Measurements from ENCODE around the gene TEX48.
A peak's percentile ranks its signal among the peaks of the same experiment; 100 is the strongest.

The TEX48 gene

DNA sequence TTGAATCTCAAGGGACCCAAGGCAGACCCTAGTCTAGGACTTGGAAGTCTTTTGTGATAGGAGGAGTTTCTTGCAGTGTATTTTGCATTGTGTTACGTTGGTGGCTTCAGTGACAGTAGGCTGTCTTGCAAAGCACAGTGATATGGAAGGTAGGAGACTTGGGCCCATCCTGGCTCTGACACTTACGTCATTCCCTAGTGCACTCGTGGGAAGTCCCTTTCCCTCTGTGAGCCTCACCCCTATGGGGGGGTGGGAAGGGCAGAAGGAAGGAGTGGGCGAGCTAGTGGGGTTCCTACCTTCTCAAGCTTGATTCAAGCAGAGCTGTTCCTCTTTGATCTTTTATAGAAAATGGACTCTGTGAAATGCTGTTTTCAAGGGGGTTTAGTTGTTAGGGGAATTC is 15.1 kb downstream of the TEX48 start:
- DNase-seq (ENCODE audit: low spot score), result no peak

DNA sequence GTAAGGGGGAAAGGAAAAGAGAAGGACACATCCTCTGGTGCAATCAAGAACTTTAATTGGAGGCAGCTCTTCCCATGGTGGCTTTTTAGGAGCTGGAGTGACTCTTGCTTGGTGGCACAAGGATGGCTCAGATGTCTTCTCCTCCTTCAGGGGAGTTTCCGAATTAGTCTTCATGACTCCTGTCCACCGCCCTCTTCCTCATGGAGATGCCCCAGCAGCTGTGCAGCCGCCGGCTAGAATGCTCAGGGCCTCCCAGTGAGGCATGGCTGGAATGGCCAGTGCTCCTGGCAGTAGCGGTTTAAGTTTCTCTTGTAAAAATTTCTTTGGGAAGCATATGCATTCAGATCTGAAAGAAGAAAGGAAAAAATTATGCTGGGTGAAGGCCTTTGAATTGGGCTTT is 15.6 kb downstream of the TEX48 start:
- no peak for DNase-seq (ENCODE audit: low spot score)

DNA sequence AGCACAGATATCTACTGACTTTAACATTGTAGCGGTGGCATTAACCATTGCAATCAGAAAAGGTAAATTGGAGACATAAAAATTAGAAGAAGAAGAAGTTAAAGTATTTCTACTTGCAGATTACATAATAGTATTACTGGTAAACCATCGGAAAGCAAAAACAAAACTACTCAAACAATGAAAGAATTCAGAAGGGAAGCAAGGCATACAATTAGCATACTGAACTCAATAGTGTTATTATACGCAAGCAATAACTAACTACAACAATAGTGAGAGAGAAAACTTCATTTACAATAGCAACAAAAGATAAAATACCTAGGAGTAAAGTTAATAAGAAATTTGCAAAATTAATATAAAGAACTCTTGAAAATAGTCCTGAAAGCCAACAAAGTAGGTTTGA is 17.8 kb downstream of the TEX48 start:
- no peak for DNase-seq (ENCODE audit: low spot score)

DNA sequence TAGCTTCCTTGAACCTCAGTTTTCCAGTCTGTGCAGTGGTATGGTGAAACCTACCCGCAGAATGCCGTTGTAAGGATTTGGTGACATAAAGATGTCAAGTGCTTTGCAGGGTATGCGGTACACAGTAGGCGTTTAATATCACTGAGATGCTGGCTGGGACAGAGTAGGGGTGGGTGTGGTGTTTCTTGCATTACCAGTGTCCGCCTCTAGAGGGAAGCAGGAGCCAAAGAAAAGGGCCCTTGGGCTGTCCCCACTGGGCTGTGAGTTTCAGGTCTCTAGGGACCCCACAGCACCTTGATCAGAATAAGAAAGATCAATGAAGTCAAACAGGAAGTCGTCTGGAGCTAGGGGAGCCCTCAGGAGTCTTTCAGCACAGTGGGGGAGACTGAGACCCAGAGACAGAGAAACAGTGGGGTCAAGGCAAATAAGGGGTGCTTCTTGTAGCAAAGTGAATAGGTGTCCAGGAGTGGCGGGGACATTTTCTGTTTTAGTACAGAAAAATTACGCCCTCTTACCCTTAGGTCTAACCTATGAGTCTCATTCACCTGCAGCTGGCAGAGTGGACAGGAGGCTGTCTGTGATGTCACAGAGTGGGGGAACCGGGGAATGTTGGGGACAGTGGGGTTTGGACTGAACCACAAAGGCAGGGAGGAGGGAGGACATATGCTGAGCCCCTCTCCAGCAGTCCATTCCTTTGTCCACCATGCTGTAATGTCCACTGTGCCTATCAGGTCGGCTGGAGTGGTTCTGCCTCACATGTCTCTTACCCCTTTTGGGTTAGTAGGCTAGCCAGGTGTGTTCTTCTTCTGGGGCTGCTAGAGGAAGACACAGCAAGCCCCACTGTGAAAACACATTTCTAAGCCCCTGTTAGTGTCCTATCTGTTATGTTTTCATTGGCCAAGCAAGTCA is 19.7 kb downstream of the TEX48 start:
- peak; percentile 15 for DNase-seq (ENCODE audit: low spot score)

DNA sequence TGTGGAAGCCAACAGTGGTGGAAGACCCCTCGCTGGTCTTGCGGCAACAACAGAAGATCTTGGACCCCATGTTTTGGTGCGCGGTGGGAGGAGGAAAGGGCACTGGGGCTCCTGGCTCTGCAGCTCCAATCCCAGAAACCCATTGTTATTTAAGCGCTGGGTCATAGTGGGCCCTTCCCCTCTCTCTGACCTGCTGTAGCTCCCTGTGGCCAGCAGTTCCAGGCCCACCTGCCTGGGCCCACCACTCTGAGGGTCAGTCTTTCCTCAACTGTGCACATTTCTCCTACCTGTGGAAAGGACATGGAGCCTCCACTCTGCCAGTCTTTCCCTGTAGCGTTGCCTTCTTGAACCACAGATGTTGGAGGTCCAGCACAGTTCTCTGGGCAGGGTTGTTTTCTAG is 24.3 kb downstream of the TEX48 start, which contains the start of gene TEX53:
Gene TEX53 (minus strand): TSS at position 101 of the 400 bp plus-strand sequence. CDS start 31 bp downstream, at position 70.
- no peak for DNase-seq (ENCODE audit: low spot score)

DNA sequence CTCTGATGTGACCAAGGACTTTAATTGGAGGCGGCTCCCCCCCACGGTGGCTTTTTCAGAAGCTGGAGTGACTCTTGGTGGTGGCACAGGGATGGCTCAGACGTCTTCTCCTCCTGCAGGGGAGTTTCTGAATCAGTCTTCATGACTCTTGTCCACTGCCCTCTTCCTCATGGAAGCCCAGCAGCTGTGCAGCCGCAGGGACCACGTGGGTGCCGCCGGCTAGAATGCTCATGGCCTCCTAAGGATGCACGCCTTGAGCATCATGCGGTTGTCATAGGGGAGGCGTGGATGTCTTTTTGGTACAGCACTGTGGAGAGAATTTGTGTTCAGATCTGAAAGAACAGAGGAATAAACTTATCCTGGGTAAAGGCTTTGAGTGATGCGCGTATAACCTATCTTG is 25.7 kb downstream of the TEX48 start:
- DNase-seq (ENCODE audit: low spot score), result no peak

DNA sequence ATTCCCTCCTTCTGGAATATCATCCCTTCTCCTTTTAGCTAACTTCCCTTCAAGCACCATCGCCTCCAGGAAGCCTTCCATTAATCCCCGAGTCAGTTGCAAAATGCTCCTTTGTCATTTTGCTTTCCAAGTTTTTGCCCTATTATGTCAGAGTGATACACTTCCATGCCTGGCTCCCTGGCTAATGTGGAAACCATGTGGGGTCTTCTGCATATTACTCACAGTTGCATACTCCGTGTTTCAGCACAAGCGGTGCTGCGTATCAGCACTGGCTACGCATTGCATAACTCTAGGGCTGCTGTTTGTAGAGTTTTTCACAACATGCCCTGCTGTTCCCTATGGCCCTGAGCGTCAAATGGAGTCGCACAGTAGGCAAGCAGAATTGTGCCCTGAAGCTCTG is 26.3 kb downstream of the TEX48 start:
- no peak for DNase-seq (ENCODE audit: low spot score)

DNA sequence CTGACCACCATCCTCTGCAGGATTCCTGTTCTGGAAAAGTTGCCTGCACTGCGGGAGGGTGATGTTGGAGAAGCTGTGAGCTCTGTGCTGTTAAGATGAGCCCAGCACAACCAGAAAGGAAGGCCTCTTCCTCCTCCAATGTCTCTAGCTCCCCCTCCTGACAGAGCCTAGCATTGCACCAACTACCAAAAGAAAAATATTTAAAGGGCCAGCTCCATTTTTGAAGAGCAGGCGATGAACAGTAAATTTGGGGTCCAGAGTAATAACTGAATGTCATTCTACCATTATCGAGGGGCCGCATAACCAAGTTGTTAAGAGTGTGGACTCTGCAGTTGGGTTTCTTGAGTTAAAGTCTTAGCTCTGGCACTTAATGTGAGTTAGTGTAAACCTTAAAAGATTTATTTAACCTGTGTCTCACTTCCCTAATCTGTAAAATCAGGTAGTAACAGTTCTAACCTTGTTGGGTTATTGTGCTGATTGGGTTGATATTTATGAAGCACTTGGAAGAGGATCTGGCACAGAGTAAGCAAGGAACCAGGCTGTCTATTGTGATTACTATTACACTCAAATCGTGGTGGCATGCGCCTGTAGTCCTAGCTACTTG is 28.3 kb downstream of the TEX48 start:
- peak; percentile 67 for DNase-seq (ENCODE audit: low spot score)

DNA sequence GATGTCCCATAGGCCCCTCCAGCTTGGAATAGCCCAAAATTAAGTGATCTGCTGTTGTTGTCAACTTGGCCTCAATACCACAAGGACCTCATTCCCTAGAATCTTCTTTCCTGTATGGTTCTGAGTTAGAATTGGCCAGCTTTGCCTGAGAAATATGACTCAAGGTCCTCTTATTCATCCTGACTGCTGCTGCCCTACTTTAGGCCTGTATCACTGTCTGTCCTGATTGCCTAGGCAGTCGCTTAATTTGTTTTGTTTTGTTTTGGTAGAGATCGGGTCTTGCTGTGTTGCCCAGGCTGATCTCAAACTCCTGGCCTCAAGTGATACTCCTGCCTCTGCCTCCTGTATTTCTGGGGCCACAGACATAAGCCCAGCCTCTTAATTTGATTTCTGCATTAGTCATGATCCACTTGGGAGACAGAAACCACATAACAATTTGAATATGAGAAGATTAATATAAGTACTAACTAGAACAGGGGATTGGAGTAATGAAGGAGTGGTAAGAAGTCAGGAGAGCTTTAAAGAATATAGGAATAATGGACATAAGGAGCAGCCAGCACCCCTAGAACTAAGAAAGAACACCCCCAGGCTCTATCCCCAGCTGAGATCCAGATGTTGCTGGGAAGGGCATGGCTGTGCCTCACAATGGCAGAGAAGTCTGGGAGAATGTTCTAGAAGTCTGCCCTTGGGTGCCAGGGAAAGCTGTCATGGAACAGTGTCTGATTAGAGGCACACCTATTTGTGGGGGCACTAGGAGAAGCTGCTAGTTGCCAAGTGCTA is 29.0 kb downstream of the TEX48 start:
- no peak for DNase-seq (ENCODE audit: low spot score)

DNA sequence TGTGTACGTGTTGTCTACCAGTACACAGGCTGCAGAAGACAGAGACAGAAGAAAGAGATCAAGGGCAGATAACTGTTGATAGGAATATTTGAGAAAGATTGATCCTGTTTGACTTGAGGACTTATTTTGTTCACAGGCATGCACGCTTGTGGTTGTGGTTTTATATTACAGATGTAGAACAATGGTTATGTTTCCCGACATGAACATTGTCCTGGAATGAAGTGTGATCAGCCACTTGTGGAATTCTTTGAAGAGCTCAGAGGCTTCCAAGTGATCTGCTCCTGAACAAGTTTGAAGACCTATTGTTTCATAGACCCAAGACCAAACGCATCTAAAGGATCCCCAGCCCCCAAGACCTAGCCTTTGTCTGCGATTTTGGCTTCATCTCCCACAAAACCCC is 38.1 kb downstream of the TEX48 start:
- no peak for DNase-seq (ENCODE audit: low spot score)

DNA sequence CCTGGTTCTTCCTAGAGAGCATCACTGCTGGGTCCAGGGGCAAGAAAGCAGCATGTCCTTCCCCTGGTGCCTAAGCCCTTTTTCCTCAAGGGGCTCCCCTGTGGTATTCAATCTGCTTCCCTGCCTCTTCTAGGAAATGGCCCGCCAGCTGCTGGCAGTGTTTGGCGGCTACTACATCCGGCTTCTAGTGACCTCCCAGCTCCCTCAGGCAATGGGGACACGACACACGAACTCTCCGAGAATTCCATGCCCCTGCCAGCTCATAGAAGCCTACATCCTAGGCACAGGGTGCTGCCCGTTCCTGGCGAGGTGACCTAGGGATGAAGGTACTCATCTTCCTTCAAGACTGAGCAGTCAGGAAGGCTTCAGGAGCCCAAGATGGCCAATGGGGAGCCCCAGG is 39.0 kb downstream of the TEX48 start:
- DNase-seq (ENCODE audit: low spot score), result no peak

DNA sequence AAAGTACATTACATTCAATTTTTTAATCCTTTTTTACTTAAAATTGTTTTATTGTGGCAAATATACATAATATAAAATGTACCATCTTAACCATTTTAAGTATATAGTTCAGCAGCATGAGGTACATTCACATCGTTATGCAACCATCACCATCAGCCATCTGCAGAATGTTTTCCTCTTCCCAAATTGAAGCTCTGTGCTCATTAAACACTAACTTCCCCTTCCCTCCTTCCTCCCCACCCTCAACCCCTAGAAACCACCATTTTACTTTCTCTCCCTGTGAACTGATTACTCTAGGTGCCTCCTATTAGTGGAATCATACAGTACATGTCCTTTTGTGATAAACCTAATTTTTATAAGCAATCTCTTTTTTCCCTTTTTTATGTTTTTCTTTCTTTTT is 40.0 kb downstream of the TEX48 start:
- DNase-seq (ENCODE audit: low spot score), result no peak

DNA sequence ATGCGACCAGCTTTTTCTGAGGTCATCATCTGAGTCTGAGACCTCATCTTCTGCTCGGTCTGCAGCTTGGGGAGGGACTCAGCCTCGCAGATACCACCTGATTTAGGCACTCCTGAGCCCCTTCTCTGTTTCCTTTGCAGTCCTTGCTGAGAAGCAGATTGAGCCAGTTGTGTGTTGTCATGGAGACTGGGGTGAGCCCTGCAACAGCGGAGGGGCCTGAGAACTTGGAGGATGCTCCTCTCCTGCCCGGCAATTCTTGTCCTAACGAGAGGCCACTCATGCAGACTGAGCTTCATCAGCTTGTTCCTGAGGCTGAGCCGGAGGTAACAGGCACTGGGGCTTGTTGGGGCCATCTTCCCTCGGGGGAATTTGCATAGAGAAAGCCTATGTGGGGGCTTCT is 43.6 kb downstream of the TEX48 start:
- DNase-seq (ENCODE audit: low spot score), result no peak

DNA sequence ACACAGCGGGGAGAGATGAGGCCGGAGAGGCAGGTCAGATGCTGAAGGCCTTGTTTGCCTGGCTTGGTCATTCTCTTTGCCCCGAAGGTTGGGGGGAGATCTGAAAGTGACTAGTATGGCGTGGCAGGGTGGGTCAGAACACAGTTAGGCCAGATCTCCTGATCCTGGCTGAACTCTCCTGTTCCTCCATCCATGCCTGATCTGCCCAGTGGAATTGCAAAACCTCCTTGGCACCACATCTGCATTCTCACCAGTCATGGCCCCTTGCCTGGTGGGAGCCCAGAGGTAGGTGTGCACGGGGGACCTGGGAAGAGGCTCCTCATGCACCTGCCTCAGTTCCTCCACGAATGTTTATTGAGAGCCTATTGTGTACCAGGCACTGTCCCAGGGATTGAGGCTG is 47.6 kb downstream of the TEX48 start:
- no peak for DNase-seq (ENCODE audit: low spot score)

DNA sequence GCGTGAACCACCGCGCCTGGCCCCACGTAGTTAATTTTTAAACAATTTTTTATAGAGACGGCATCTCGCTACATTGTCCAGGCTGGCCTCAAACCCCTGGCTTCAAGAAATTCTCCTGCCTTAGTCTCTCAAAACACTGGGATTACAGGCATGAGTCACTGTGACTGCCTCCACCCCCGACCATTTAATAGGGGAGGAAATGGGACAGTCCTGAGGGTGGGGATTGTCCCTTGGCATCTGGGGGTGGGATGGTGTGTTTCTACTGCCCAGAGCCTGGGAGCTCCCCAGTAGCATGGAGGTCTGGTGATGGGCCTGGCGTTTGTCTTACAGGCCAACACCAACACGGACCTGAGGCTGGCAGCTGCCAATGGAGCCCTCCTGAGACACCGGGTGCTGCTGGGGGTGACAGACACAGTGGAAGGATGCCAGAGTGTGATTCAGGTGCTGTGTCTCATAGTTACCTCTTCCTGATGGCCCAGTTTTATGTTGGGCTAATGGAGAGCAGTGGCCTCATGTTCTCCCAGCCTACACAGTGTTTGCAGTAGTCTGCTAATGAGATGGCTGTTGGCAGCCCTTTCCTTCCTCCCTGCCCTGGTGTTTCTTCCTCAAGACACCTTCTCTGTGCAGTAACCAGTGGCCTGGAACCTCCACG is 48.4 kb downstream of the TEX48 start:
- no peak for DNase-seq (ENCODE audit: low spot score)

DNA sequence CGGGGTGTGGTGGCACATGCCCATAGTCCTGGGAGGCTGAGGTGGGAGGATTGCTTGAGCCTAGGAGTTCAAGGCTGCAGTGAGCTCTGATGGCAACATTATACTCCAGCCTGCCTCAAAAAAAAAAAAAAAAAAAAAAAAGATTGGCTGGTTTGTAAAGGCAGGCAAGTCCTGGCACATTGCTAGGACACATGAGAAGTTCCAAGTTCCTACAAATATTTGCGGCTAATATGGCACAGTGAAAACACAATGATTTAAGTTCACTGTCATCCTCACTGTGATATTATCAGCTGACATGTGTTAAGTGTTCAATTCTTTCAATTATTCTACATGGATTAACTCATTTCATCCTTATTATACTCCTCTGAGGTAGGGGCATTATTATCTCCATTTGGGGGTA is 50.8 kb downstream of the TEX48 start:
- DNase-seq (ENCODE audit: low spot score), result no peak

DNA sequence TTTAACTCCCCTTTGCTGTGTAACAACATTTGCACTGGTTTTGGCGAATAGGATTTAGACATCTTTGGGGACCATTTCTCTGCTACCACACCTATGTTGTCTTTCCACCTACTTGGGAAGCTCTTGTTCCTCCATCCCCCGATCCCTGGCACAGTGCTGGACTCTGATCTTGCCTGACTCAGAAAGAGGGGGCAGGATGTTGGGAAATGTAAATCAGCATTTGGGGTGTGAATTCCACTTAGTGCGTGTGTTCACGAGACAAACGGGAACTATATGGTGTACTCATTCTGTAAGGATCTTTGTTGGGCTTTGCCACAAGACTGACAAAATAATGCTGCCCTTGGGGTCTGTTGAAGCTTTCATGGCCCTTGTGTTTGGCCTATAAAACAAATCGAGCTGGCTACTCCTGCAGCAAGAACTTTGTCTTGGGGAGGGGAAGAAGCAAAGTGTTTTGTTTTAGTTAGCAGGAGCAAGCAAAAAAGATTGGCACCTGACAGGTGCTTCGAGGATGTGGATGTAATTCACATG is 52.4 kb downstream of the TEX48 start:
- DNase-seq (ENCODE audit: low spot score), result no peak

DNA sequence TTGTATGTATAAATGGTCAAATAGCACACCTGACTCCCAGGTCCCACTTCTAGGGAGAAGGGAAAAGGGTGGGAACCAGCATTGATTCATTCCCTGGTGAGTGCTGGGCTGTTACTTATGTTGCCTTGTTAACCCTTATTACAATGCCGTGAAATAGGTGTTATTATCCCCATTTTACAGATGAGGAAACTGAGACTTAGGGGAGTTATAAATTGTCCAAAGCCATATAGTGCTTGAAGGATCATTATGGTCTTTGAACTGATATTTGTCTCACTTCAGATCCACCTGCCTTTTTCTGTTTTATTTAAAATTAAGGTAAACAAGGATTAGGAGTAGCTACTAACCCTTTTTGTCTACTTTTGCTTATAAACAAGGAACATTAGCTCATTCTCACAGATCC is 54.4 kb downstream of the TEX48 start:
- no peak for DNase-seq (ENCODE audit: low spot score)

DNA sequence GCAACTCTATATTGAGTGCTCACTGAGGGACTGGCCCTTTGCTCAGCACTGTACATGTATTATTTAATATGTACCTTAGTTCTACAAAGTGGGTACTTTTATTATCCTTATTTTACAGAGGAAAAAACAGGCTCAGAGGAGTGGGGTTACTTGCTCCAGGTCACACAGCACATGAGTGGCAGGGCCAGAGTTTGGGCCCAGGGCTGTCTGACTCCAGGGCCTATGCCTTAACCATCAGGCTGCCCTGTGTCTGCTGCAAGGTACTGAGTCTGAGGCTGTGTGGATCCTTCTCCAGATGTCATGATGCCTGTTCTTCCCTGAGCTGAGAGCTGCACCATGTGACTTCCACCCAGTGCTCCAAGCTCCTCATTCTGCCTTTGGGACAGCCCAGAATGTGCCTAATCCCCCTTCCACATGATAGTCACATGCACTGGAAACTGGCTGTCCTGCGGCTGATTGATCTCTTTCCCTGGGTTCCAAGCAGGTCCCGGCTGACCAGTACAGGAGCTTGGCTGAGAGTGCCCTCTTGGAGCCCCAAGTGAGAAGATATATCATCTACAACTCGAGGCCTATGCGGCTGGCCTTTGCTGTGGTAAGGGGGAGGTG is 55.5 kb downstream of the TEX48 start:
- no peak for DNase-seq (ENCODE audit: low spot score)

DNA sequence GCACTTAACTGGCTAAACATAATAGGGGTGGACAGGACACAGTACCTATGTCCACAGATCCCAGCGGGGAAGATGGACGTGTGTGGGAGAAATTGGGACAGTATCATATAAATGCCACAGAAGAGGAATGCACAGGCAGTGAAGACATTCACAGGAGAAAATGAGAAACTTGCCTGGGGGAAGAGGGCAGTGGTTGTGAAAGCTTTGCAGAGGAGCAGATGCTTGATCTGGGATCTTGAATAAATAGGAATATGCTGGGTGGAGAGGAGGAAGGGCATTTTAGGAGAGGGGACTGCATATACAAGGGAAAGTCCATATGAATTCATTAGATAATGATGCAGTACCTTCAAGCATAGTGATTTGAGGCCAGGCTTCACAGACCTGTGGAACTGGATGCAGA is 57.3 kb downstream of the TEX48 start:
- DNase-seq (ENCODE audit: low spot score), result no peak

DNA sequence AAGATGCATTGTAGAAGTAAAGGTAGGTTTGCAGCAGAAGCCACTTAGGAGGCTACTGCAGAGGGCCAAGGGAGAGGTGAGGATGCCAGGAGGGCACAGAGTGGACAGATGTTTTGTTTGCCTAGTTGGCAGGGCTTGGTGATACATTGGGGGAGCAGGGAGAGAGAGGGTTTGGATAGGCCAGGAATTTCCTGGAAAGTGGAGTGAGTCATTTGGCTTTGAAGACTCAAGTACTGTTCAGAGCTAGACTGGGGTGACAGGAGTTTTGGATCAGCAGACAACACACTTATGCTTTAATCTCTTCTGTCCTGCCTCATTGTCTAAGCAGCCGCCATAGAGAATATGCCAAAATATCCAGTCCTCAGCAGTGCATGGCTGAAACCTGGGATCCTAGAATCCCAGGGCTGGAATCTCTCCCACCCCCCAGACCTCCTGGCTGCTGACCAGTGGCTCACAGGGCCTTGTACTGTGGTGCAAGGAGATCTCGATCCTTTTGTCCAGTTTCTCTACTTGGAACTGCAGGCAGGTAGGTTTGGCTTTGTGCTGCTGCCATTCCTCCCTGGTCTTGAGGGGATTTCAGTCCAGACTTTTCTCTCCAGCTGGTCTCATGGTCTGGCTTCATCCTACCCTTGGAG is 59.9 kb downstream of the TEX48 start:
- DNase-seq (ENCODE audit: low spot score), result no peak

All from cerebellar cortex (tissue), 1 donor.